Gastrocnemius medialis (tissue), 4 donors: ENCODE data around the gene NUDT7.

Experiments
- POLR2A ChIP-seq, 2 donors: fragments of 450-650 bp; IDR thresholded peaks; one replicate each; pipeline ENCODE4 v1.6.1; 2017; ENCODE audit warnings: antibody characterized with exemption in 2 of 2, mild to moderate bottlenecking in 2 of 2, moderate library complexity in 2 of 2
- TF ChIP-seq, protein P1 (sequence below), 5 experiments: fragments of 450-650 bp in 3 of 5; fragments of 200-600 bp in 2 of 5; sonication (generic) in 2 of 5; IDR thresholded peaks in 4 of 5; conservative IDR thresholded peaks in 1 of 5; 1 replicate in 4 of 5; 2 replicates in 1 of 5; pipeline ENCODE4 v1.5.1; 2016 to 2019; ENCODE audit warnings: antibody characterized with exemption in 5 of 5, mild to moderate bottlenecking in 3 of 5, moderate library complexity in 3 of 5

DNA sequence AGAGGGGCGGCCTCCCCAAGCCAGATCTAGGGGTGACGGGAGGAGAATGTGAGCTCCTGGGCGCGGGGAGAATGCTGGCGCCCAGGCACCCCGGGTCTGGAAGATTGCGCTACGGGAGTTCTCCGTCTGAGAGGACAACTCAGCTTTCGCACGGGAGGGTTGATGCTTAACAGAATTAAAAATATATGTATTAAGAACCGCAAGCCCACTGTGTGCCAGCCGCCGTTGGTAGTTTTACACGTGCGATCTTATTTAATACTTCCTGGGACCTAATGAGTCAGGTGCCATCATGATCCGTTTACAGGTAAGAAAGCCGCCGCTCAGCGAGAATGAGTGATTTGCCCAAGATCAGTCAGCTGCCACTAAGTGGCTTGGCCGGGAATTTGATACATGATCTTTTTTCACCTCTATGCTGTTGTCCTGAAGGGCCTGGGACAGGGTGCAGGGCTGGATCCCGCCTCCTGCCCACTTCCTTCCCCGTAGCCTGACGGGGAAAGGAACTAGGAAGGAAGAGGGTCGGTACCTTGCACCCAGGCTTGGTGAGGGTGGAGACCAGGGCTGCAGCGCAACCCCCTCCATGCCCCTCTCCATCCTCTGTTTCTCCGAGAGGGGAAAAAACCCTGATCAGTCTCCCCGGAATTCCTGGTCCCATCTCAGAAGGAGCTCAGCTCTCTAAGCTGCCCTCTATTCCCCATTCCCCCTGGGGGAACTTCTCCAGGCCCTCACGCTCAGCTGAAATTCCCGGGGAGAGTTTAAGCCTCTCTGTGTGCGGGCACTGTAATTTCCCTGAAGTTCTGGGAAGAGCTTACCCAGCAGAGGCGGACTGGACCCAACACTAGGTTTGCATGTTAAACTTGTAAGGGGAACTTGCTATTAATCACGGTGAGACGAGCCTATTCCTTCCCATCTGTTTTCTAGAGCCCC is 67.0 kb downstream of the NUDT7 start:
- TF ChIP-seq, protein P1, sequence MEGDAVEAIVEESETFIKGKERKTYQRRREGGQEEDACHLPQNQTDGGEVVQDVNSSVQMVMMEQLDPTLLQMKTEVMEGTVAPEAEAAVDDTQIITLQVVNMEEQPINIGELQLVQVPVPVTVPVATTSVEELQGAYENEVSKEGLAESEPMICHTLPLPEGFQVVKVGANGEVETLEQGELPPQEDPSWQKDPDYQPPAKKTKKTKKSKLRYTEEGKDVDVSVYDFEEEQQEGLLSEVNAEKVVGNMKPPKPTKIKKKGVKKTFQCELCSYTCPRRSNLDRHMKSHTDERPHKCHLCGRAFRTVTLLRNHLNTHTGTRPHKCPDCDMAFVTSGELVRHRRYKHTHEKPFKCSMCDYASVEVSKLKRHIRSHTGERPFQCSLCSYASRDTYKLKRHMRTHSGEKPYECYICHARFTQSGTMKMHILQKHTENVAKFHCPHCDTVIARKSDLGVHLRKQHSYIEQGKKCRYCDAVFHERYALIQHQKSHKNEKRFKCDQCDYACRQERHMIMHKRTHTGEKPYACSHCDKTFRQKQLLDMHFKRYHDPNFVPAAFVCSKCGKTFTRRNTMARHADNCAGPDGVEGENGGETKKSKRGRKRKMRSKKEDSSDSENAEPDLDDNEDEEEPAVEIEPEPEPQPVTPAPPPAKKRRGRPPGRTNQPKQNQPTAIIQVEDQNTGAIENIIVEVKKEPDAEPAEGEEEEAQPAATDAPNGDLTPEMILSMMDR (IDR thresholded peaks at IDR 0.05 in 4 of 5, conservative IDR thresholded peaks at IDR 0.05 in 1 of 5): no peak
- TF ChIP-seq POLR2A (IDR thresholded peaks at IDR 0.05): no peak
